HEK293 (cell line): Measurements from ENCODE around the gene SART1.

Experiments used
- CTCF ChIA-PET: fragments of 350-600 bp; formaldehyde crosslinking; extraction: SDS; loops from one replicate; lab custom pipeline; 2021; ENCODE audit warnings: antibody characterized with exemption; lab: Yijun Ruan, JAX
- POLR2A ChIA-PET: fragments of 300-600 bp; formaldehyde crosslinking; extraction: SDS; loops from one replicate; lab custom pipeline; 2020; ENCODE audit warnings: antibody characterized with exemption, inconsistent platforms; lab: Yijun Ruan, JAX
- H3K27ac ChIP-seq: fragments of 200-500 bp; sonication (Bioruptor generic); 2 replicates; pipeline ENCODE4 v1.5.1; 2014; ENCODE audit warnings: low read depth, low read length, control low read depth, inconsistent platforms; ENCODE audit errors: extremely low read depth
- H3K36me3 ChIP-seq, 2 experiments: fragments of 200-500 bp in 1 of 2; sonication (Bioruptor generic) in 1 of 2; 1 replicate in 1 of 2; 2 replicates in 1 of 2; pipeline ENCODE4 v1.5.1; 2014 to 2017; ENCODE audit warnings: inconsistent platforms in 2 of 2, low read length in 2 of 2; ENCODE audit not compliant: control insufficient read depth in 2 of 2, insufficient read depth in 1 of 2
- H3K4me1 ChIP-seq: fragments of 200-500 bp; sonication (Bioruptor generic); 2 replicates; pipeline ENCODE4 v1.5.1; 2014; ENCODE audit warnings: mild to moderate bottlenecking, low read length, inconsistent platforms; ENCODE audit not compliant: control insufficient read depth, insufficient read depth
- H3K4me3 ChIP-seq: 2 replicates; pipeline ENCODE4 v1.5.1; 2011; ENCODE audit warnings: low read depth, mild to moderate bottlenecking, control low read depth, low read length, moderate library complexity
- H3K9me3 ChIP-seq: fragments of 200-500 bp; sonication (Bioruptor generic); 2 replicates; pipeline ENCODE4 v1.5.1; 2014; ENCODE audit warnings: low read depth, low read length, inconsistent platforms; ENCODE audit not compliant: control insufficient read depth, insufficient read depth
- ELK4 ChIP-seq: IDR thresholded peaks from 2 replicates; pipeline ENCODE4 v1.6.1; 2011; ENCODE audit warnings: mild to moderate bottlenecking, low read depth, low read length, borderline replicate concordance
- GLI2 ChIP-seq: fragments of 450-650 bp; formaldehyde crosslinking; IDR thresholded peaks from 2 replicates; pipeline ENCODE4; 2017; ENCODE audit warnings: missing biosample characterization, missing genetic modification characterization, low read depth, borderline replicate concordance
- YY1 ChIP-seq: fragments of 450-650 bp; formaldehyde crosslinking; IDR thresholded peaks from 2 replicates; pipeline ENCODE4 v1.5.1; 2018; ENCODE audit warnings: missing biosample characterization, missing genetic modification characterization
- ZFHX2 ChIP-seq: fragments of 450-650 bp; formaldehyde crosslinking; conservative IDR thresholded peaks from 2 replicates; pipeline ENCODE4 v1.5.1; 2016; ENCODE audit warnings: missing biosample characterization, missing genetic modification characterization
- ZIC2 ChIP-seq: fragments of 450-650 bp; formaldehyde crosslinking; IDR thresholded peaks from 2 replicates; pipeline ENCODE4 v1.5.1; 2016; ENCODE audit warnings: missing biosample characterization, missing genetic modification characterization
- ZNF302 ChIP-seq: fragments of 450-650 bp; formaldehyde crosslinking; IDR thresholded peaks from 2 replicates; pipeline ENCODE4 v1.5.1; 2016; ENCODE audit warnings: missing biosample characterization, missing genetic modification characterization, low read depth
- ZNF324 ChIP-seq: fragments of 450-650 bp; formaldehyde crosslinking; IDR thresholded peaks from 2 replicates; pipeline ENCODE4 v1.5.1; 2016; ENCODE audit warnings: missing biosample characterization, missing genetic modification characterization
- ZNF394 ChIP-seq: fragments of 450-650 bp; formaldehyde crosslinking; IDR thresholded peaks from 2 replicates; pipeline ENCODE4 v1.5.1; 2016; ENCODE audit warnings: missing biosample characterization, missing genetic modification characterization, mild to moderate bottlenecking, moderate library complexity, borderline replicate concordance
- ZNF423 ChIP-seq: fragments of 450-650 bp; formaldehyde crosslinking; IDR thresholded peaks from 2 replicates; pipeline ENCODE4 v1.5.1; 2016; ENCODE audit warnings: missing biosample characterization, missing genetic modification characterization
- ZNF510 ChIP-seq: fragments of 450-650 bp; formaldehyde crosslinking; IDR thresholded peaks from 2 replicates; pipeline ENCODE4 v1.5.1; 2018; ENCODE audit warnings: mild to moderate bottlenecking, missing genetic modification characterization, missing biosample characterization; ENCODE audit not compliant: insufficient replicate concordance
- ZNF596 ChIP-seq: fragments of 450-650 bp; IDR thresholded peaks from 2 replicates; pipeline ENCODE4 v1.5.0; 2018; ENCODE audit warnings: missing biosample characterization, mild to moderate bottlenecking, missing genetic modification characterization, moderate library complexity
- ZNF610 ChIP-seq: fragments of 450-650 bp; formaldehyde crosslinking; IDR thresholded peaks from 2 replicates; pipeline ENCODE4 v1.5.1; 2016; ENCODE audit warnings: missing biosample characterization, missing genetic modification characterization, borderline replicate concordance
- ZNF792 ChIP-seq: fragments of 450-650 bp; formaldehyde crosslinking; IDR thresholded peaks from 2 replicates; pipeline ENCODE4 v1.5.1; 2016; ENCODE audit warnings: missing biosample characterization, missing genetic modification characterization
- ZSCAN30 ChIP-seq: fragments of 450-650 bp; IDR thresholded peaks from 2 replicates; pipeline ENCODE4 v1.5.1; 2018; ENCODE audit warnings: missing biosample characterization, mild to moderate bottlenecking, missing genetic modification characterization, moderate library complexity
- ZSCAN4 ChIP-seq: fragments of 450-650 bp; formaldehyde crosslinking; IDR thresholded peaks from 2 replicates; pipeline ENCODE4 v1.5.1; 2017; ENCODE audit warnings: missing biosample characterization, missing genetic modification characterization
- ZXDB ChIP-seq: fragments of 450-650 bp; formaldehyde crosslinking; IDR thresholded peaks from 2 replicates; pipeline ENCODE4 v1.5.1; 2016; ENCODE audit warnings: missing biosample characterization, missing genetic modification characterization
- TF ChIP-seq, protein P1 (sequence below): fragments of 450-650 bp; formaldehyde crosslinking; IDR thresholded peaks from 2 replicates; pipeline ENCODE4 v1.5.1; 2016; ENCODE audit warnings: missing biosample characterization, missing genetic modification characterization, borderline replicate concordance

SART1 gene

DNA sequence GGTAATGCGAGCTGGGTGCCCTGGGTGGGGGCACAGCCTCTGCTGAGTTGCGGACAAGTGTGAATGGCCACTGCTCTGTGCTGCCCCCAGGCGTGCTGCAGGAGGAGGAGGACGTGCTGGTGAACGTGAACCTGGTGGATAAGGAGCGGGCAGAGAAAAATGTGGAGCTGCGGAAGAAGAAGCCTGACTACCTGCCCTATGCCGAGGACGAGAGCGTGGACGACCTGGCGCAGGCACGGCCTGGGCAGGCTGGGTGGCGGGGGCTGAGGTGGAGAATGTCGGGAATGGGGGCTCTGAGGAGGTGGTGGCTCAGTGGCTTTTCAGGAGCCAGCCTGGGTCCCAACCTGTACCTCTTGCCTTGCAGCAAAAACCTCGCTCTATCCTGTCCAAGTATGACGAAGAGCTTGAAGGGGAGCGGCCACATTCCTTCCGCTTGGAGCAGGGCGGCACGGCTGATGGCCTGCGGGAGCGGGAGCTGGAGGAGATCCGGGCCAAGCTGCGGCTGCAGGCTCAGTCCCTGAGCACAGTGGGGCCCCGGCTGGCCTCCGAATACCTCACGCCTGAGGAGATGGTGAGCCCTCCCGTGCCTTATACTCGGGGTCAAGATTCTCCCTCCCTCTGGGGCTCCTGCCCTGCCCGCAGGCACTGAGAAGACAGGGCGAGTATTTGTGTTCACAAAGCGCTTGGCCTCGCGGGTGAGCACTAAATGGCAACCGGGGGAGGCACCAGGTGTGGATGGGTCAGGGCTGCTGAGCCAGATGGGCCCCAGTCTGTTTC, 4.6 kb downstream of the SART1 start (continued):
- TF ChIP-seq ELK4 (no peak), ZNF394 (tag by site-specific recombination) (no peak)

DNA sequence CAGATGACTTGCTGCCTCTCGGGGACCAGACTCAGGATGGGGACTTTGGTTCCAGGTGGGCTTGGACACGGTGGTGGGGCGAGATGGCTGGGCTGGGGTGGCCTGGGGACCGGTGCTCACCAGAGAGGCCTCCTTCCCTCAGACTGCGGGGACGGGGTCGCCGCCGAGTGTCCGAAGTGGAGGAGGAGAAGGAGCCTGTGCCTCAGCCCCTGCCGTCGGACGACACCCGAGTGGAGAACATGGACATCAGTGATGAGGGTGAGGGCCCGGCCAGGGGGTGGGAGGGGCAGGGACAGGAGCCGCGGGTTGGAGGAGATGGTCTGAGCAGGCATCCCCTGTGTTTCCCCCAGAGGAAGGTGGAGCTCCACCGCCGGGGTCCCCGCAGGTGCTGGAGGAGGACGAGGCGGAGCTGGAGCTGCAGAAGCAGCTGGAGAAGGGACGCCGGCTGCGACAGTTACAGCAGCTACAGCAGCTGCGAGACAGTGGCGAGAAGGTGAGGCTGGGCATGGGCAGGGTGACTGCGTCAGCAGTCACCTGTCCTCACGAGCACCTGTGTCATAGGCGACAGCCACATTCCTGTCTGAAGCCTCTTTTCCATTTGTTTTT, 5.9 kb downstream of the SART1 start:
- no peaks in the 10 kb centered on the region for H3K4me1 ChIP-seq
- H3K4me3 ChIP-seq = no peak overlapping the region
- peaks cover 0 to 79% of the 10 kb centered on the region in 2 experiments; a peak in 2 of 3 replicates for H3K36me3 ChIP-seq
- TF ChIP-seq ZNF510 (tag by site-specific recombination) (no peak), ZNF610 (tag by site-specific recombination) (no peak), ZSCAN4 (tag by site-specific recombination) (no peak), ZNF423 (tag by site-specific recombination) (no peak), ZXDB (tag by site-specific recombination) (no peak), ZSCAN30 (tag by site-specific recombination) (no peak), ZNF324 (tag by site-specific recombination) (no peak), ZIC2 (tag by site-specific recombination) (no peak), ZNF302 (no peak), GLI2 (tag by site-specific recombination) (no peak), ZNF792 (tag by site-specific recombination) (no peak), ZFHX2 (tag by site-specific recombination) (no peak), YY1 (tag by site-specific recombination) (no peak), ZNF596 (no peak)
- TF ChIP-seq, protein P1, sequence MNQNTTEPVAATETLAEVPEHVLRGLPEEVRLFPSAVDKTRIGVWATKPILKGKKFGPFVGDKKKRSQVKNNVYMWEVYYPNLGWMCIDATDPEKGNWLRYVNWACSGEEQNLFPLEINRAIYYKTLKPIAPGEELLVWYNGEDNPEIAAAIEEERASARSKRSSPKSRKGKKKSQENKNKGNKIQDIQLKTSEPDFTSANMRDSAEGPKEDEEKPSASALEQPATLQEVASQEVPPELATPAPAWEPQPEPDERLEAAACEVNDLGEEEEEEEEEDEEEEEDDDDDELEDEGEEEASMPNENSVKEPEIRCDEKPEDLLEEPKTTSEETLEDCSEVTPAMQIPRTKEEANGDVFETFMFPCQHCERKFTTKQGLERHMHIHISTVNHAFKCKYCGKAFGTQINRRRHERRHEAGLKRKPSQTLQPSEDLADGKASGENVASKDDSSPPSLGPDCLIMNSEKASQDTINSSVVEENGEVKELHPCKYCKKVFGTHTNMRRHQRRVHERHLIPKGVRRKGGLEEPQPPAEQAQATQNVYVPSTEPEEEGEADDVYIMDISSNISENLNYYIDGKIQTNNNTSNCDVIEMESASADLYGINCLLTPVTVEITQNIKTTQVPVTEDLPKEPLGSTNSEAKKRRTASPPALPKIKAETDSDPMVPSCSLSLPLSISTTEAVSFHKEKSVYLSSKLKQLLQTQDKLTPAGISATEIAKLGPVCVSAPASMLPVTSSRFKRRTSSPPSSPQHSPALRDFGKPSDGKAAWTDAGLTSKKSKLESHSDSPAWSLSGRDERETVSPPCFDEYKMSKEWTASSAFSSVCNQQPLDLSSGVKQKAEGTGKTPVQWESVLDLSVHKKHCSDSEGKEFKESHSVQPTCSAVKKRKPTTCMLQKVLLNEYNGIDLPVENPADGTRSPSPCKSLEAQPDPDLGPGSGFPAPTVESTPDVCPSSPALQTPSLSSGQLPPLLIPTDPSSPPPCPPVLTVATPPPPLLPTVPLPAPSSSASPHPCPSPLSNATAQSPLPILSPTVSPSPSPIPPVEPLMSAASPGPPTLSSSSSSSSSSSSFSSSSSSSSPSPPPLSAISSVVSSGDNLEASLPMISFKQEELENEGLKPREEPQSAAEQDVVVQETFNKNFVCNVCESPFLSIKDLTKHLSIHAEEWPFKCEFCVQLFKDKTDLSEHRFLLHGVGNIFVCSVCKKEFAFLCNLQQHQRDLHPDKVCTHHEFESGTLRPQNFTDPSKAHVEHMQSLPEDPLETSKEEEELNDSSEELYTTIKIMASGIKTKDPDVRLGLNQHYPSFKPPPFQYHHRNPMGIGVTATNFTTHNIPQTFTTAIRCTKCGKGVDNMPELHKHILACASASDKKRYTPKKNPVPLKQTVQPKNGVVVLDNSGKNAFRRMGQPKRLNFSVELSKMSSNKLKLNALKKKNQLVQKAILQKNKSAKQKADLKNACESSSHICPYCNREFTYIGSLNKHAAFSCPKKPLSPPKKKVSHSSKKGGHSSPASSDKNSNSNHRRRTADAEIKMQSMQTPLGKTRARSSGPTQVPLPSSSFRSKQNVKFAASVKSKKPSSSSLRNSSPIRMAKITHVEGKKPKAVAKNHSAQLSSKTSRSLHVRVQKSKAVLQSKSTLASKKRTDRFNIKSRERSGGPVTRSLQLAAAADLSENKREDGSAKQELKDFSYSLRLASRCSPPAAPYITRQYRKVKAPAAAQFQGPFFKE (tag by site-specific recombination) = no peak
- no peak overlapping the region for H3K27ac ChIP-seq
- CTCF ChIA-PET = no interaction called here
- H3K9me3 ChIP-seq = no peaks in the 10 kb centered on the region
- POLR2A ChIA-PET = interaction anchor here (0.7 kb wide), 1 partner anchor 119 kb away, joined by 4 read pairs; no protein-coding TSS in a partner anchor
